IPS-11a (cell line): ENCODE measurements around the gene AXL.
"Not testable (repeated sequence)": the region's sequence is repeated elsewhere in the genome, so short reads cannot be mapped to it uniquely, and the experiment has no call there.

Experiments used
- H3K4me3 ChIP-seq: one replicate; pipeline ENCODE4 v1.5.1; 2013; ENCODE audit warnings: low read depth, low read length, control low read depth

Gene AXL

DNA sequence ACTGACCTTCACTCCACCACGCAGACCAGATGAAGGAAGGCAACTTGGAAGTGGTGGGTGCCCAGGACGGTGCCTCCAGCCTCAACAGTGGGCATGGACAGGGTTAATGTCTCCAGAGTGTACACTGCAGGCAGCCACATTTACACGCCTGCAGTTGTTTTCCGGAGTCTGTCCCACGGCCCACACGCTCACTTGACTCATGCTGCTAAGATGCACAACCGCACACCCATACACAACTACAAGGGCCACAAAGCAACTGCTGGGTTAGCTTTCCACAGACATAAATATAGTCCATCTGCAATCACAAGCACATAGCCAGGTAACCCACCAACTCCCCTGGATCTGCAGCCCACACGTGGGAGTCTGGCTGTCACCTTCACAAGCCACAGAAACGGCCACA lies 12.6 kb upstream of the AXL start:
- no peak overlapping the region for H3K4me3 ChIP-seq

DNA sequence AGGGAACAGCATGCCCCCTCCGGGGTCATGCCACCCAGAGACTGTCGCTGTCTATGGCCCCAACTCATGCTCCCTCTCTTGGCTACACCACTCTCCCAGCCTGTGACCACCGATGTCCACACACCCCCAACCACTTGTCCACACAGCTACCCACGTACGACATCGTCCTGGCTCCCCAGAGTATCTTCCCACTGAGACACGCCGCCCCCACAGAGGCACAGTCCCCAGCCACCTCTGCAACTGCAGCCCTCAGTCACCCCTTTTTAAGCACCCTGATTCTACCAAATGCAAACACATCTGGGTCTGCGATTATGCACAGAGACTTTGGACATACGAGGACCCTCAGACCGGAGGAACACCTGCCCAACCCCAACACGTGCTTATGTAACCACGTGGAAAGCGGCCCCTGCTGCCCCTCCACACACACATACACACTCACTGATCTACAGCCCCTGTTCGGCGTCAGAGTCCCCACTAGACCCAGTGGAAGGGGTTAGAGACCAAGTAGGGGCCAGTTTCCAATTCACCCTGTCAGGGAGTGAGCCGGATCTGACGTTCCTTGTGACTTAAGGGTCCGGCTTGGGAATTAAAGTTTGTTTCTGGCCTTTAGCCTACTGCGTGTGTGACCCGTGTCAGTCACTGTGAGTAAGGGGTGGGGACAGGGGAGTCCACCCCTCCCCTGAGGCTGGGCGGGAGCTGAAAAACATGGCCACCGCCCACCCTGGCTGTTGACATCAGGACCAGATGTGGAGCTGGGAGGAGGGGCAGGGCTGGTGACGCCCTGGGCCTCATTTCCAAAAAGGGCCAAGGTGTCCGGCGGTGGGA lies 11.9 kb upstream of the AXL start:
- H3K4me3 ChIP-seq, result no peak overlapping the region

DNA sequence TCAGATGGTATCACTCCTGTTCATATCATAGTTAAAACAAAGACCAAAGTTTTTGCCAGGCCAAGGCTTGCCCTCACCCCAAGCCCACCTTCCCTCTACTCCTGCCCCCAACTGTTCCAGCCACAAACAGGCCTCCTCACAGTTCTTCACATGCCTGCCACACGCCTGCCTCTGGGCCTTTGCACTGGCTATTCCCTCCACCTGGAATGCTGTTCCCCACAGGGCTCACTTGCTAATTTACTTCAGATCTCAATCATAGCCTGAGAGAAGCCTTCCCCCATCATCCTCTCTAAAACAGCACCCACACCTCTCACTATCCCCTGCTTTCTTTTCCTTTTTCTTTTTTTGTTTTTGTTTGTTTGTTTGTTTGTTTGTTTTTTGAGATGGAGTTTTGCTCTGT lies 4.9 kb upstream of the AXL start:
- no peak overlapping the region for H3K4me3 ChIP-seq

DNA sequence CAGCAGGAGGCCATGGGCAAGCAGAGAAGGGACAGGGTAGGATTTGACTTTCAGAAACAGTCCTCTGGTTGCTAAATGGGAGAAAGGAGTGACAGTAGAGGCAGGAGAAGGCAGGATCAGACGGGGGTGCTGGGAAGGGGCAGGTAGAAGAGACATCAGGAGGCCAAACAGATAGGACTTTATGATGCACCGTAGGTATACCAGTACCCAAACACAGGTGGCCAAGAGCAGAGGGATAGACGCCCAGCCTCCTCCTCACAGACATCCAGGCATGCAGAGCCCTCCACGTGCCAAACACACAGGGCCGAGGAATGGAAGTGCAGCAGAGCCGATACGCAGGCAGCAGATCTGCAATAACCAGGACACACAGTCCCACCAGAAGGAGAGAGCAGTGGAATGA lies 1.3 kb upstream of the AXL start:
- H3K4me3 ChIP-seq, result no peak overlapping the region

DNA sequence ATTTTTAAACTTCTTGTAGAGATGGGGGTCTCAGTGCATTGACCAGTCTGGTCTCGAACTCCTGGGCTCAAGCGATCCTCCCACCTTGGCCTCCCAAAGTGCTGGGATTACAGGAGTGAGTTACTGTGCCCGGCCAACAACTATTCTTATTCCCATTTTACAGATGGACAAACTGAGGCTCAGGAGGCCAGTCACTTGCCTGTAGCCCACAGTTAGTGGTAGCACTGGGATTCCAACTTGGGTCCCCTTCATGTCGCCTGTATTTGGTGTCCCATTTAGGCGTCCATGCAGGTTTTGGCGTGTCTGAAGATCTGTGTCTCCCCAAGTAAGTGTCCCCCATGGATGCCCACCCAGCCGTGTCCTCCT lies 791 bp upstream of the AXL start:
- no peak overlapping the region for H3K4me3 ChIP-seq

DNA sequence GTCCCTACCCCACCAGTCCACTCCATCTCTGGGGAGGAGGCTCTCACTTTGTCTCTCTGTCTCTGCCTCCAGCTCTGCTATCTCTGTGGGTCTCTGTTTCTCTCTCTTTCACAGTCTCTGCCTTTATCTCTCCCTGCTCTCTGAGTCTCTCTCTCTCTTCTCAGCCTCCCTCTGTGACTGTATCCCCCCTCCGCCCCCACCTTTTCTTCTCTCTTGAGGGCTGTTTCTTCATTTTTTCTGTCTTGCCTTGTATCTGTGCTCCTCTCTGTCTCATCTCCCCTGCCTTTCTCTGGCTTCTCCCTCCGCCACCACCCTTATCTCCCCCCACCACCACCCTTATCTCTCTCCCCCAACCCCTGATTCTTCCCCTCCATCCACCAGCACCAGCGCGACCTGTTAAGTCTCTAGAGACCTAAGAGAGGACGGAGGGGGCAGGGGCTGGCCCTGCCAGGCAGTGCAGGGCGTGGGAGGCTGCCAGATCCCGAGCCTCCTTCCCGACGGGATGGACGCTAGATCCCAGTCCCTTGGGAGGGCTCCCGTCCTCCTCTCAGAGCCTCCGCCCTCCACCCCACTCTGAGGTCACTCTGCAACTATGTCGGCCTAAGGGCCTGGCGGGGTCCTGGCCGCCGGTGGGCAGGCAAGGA lies 1.0 kb downstream of the AXL start:
- peak overlapping the region; percentile 44 for H3K4me3 ChIP-seq

DNA sequence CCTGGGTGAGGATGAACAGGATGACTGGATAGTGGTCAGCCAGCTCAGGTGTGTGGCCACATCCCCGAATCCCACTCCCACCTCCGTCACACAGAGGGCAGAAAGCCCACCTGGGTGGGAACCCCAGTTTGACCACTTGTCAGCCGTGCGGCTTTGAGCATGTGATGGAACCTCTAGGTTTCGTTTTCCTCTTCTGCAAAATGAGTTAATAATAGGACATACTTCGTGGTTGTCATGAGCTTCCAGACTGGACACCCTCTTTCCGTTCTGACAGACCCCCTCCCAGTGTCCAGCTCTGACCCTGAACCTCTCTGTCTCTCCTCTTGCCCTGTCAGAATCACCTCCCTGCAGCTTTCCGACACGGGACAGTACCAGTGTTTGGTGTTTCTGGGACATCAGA lies 1.8 kb downstream of the AXL start:
- H3K4me3 ChIP-seq, result no peak overlapping the region

DNA sequence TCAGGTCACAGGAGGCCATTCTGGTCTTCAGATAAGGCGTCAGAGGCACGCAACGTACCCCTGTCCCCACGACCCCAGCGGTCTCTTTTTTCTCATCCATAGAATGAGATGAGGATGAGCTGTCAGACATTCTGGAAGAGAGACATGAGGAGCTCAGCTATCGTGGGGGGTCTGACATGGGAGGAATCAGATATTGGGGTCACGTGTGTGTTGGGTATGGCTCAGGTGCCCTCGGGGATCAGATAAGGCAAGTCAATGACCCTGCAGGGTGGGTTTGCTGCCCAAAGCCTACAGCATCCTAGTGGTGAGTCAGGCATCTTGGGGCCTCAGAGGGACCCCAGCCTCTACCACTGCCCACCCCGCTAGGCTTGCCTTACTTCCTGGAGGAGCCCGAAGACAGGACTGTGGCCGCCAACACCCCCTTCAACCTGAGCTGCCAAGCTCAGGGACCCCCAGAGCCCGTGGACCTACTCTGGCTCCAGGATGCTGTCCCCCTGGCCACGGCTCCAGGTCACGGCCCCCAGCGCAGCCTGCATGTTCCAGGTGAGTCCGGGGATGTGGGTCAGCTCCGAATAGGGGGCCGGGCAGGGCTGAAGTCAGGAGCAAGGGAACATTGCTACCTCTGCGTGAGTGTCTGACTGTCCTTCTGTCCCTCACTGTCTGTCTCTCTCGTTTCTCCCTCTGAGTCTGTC lies 2.6 kb downstream of the AXL start:
- H3K4me3 ChIP-seq, result no peak overlapping the region

DNA sequence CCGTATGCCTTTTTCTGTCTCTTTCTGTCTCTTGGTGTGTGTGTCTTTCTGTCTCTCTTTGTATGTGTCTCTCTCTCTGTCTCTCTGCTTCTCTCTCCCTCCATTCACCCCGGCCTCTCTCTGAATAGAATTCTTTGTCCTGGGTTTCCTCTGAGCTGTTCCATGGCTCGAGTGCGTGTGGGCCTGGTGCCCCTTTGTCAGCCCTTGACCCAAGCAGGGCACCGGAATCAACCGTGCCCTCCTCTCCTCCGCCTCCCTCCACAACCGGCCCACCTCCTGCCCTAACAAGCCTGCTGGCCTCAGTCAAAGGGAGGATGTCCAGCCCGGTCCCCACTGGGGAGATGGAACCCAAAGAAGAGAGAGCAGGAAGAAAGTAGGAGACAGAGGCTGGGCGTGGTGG lies 3.2 kb downstream of the AXL start:
- H3K4me3 ChIP-seq, result no peak overlapping the region

DNA sequence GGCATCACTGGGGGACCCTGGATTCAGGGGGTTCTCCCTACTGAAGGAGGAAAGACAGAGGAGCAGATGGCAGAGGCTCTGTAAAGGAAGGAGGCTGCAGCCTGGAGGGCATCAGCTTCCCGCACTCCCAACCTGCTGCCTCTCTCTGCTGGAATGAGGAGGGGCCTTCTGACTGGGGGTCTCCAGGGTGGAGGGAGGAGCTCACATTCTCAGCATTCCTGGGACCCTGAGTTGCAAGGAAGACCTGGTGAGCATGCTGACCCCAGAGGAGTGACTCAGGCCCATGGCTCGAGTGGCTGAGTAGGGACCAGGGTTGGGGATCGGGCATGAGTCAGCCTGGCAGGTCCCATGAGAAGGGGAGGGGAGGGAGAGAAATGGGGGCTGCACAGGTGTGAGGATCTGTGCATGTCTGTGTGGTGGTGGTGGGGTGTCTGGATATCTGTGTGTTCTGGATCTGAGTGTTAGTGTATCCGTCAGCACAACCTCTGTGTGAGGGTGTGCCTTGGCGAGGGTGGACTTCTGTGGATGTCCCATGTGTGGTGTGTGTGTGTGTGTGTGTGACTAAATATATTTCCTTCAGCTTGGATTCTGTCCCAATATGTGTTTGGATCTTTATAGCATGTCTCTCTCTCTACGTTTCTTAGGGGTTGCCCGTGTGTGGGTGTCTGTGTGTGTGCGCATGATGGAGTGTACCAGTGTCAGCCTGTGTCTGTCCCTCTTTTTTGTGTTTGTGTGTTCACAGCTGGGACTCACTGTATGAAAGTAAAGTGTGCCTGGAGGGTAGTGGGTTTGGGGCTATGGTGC lies 4.6 kb downstream of the AXL start:
- no peak overlapping the region for H3K4me3 ChIP-seq

DNA sequence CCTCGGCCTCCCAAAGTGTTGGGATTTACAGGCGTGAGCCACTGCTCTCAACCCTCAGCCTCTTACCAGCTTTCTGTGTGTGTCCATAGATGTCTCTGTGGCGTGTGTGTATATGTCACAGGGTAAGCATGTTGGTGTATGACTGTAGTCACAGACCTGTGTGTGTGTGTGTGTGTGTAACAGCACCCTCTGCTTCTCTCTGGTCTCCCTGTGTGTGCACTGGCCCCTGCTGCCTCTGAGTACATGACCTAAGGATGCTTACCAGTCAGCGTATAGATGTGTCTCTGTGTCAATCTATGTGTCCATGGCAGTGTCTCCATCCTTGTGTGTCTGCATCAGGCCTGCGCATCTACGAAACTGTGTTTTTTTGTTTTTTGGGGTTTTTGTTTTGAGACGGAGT lies 5.6 kb downstream of the AXL start:
- no peak overlapping the region for H3K4me3 ChIP-seq

DNA sequence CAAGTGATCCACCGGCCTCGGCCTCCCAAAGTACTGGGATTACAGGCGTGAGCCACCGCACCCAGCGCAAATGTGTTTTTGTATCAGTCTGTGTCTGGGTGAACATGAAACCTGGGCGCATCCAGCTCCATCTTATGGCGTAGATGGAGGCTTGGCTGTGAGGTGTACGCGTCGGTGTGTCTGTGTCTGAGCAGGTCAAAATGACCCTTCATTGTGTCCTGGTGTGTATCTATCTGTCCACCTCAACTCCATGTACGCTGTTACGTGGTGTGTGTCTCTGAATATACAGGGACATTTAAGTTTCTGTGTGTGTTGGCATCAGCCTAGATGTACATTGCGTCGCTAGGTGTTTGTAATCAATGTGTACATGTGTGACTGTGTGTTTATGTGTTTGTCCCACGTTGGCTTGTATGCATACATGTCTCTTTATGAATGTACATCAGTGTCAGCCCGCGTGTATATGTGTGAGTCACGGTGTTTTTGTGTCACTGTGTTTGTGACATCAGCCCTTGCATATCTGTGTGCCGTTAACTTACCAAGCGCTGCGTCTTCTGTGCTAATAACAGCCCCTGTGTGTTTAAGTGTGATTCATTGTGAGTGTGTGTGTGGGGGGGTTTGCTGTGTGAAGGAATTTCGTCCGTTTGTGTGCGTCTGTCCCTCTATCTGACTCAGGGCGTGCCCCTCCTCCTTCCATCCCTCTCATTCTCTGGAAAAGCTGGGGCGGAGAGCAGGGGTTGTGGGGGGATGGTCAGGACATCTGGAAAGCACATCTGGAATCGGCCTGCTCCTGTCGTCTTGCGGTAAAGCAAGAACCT lies 6.4 kb downstream of the AXL start:
- peak overlapping the region; percentile 17 for H3K4me3 ChIP-seq

DNA sequence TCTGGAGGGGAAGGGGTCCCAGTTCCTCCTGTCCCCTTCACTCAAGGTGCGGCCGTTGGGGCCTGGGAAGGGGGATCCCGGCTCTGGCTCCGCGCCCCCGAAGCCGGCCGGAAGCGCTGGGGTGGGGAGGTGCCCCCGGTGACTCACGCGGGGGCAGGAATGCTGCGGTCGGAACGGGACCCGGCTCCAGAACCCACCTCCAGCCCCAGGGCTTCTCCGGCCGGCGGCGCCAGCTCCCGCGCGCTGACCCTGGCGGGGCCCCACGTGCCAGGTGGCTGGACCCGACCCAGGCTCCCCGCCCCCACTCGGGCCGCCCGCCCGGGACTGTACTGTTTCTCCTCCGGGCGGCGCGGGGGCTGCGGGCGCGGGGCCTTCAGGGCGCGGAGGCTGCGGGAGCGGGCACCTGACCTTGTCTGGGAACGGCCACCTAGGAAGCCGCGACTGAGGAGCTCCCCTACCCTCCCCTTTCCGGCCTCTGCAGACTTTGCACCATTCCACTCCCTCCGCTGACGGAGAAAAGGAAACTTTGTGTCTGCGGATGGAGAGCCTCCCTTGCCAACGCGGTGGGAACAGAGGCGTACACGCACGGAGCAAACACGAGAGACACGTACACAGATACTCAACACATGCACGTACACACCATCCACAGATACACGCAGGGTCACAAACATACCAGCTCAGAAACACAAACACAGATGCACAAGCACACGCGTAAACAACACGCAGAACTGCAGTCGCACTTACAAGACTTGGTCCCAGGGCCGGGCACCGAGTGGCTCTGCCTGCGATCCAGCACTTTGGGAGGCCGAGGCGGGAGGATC lies 7.2 kb downstream of the AXL start:
- H3K4me3 ChIP-seq, result peak overlapping the region; percentile 34

DNA sequence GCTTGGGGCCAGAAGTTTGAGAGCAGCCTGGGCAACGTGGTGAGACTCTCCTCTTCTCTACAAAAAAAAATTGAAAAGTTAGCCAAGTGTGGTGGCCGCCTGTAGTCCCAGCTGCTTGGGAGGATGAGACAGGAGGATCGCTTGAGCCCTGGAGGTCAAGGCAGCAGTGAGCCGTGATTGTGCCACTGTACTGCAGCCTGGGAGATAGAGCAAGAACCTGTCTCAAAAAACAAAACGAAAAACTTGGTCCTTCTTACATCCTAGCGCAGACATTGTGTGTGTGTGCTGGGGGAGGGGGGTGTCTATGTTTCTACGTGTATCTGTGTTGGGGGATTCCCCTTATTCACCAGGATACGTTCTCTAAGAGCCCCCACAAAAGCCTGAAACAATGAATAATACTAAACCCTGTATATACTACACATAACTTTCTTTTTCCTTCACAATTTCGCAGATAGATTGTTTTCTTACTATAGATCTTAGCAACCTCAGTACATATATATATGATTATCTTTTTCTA lies 7.9 kb downstream of the AXL start:
- no peak overlapping the region for H3K4me3 ChIP-seq

DNA sequence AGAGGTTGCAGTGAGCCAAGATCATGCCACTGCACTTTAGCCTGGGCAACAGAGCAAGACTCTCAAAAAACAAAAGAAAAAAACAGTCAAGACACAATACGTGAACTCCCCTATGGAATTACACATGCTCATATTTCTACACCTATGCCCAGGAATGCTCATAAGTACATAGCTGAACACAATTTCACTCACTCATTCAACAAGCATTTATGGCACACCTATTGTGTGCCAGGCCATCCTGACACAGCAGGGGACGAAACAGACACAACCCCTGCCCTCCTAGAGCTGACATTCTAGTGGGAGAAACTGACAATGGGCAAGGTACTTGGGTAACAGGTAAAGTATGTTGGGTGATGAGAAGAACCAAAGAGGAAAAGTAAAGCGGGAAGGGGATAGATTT lies 9.5 kb downstream of the AXL start:
- H3K4me3 ChIP-seq, result no peak overlapping the region

DNA sequence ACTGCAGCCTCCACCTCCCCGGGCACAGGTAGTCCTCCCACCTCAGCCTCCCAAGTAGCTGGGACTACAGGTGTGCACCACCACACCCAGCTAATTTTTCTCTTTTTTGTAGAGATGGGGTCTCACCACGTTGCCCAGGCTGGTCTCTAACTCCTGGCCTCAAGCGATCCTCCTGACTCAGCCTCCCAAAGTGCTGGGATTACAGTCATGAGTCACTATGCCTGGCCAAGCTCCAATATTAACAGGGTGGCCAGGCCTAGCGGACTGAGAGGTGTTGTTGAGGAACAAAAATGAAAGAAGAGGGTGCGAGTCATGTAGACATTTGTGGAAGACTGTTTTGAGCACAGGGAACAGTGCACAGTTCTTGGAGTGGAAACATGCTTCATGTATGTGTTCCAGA lies 10.3 kb downstream of the AXL start:
- not testable (repeated sequence) for H3K4me3 ChIP-seq

DNA sequence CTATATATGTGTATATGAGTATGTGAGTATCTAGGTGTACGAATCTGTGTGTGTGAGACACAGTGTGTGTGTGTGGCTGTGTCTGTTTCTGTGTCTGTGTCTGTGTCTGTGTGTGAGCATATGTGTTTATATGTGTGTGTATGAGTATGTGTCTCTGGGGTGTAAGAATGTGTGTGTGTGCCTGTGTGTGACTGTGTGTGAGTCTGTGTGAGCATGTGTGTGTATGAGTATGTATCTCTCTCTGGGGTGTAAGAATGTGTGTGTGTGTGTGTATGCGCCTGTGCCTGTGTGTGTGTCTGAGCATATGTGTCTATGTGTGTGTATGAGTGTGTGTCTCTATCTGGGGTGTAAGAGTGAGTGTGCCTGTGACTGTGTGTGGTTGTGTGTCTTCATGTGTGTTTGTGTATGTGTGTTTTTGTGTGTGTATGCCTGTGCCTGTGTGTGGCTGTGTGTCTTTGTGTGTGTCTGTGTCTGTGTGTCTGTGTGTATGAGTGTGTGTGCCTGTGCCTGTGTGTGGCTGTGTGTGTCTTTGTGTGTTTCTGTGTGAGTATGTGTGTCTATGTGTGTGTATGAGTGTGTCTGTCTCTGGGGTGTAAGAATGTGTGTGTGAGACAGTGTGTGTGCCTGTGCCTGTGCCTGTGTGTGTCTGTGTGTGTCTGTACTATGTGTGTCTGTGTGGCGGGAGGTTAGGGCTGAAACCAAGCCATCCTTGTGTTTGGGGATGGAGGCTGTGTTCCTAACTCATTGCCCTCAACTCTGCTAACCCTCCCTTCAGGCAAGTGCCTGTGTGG lies 11.2 kb downstream of the AXL start:
- H3K4me3 ChIP-seq, result no peak overlapping the region

DNA sequence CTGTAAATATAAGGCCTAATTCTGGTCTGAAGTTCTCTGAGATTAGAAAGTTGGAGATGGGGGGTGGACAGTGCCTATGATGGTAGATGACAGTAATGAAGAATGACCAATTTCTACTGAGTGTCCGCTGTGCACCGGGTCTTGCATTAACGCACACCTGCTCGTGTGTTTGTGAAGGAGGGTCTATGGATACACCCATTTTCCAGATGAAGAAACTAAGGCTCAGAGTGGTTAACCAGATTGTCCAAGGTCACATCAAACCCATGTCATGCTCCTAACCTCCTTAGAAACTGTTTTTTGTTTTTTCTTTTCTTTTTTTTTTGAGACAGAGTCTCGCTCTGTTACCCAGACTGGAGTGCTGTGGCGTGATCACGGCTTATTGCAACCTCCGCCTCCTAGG lies 13.7 kb downstream of the AXL start:
- H3K4me3 ChIP-seq, result no peak overlapping the region

DNA sequence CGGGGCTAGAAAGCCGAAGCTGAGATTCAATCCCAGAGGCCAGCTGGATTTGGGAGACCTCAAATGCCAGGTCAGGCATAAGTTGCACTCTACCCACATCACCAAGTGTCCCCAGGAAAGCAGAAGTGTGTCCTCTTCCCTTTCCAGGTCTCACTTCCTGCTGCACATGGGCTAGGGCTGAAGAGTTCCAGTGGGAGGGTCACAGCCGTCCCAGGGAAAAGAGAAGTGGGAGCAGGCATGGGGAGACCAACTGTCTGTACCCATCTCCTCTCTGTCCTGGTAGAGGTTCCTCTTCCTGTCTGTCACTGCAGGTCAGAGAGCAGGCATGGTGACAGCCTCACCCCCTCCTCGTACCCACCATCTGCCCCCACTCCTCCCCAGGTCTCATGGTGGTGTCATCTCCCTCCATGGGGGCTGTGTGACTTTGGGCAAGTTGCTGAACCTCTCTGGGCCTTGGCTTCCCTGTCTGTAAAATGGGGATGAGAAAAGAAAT lies 14.8 kb downstream of the AXL start:
- no peak overlapping the region for H3K4me3 ChIP-seq
